K562 (cell line): ENCODE data around the gene COL20A1. TPM values are rescaled to one million over a fixed set of nuclear protein-coding genes. Genes with fewer than 3 reads are reported as not detected.

ENCODE experiments used
- ATAC-seq: fragments of 200-7000 bp; cut with Tn5 transposase; 3 replicates; pipeline ENCODE4 v1.9.1; 2020; ENCODE audit warnings: moderate library complexity
- BruUV-seq: library from RNA; stranded (reverse); fragments of 400-500 nt; replicated peaks from 2 replicates; lab custom pipeline; 2021; lab: Mats Ljungman, UMichigan
- CTCF ChIA-PET: fragments of 300-600 bp; formaldehyde crosslinking; extraction: SDS; loops from one replicate; lab custom pipeline; 2021; ENCODE audit warnings: low intra/inter-chr PET ratio; lab: Yijun Ruan, JAX
- POLR2A ChIA-PET: fragments of 300-600, 350-650 bp; sonication (Branson Sonifier 250); formaldehyde crosslinking; extraction: SDS; loops from one replicate; lab custom pipeline; 2021; ENCODE audit warnings: antibody characterized with exemption, inconsistent platforms; lab: Yijun Ruan, JAX
- DNase-seq, 4 experiments: peaks; one replicate each; pipeline versions ENCODE4 v3.0.0 to v3.0.0-alpha.2; 2011 to 2018; ENCODE audit warnings: low spot score in 3 of 4, mixed read lengths in 3 of 4; ENCODE audit errors: extremely low read depth in 1 of 4
- FAIRE-seq: peaks from 2 replicates; lab custom pipeline; 2011; peaks lifted over from hg19 to GRCh38; lab: Jason Lieb, UNC
- H2AFZ ChIP-seq: 2 replicates; pipeline ENCODE4 v1.6.0; 2011; ENCODE audit warnings: low read depth, low read length, control low read depth, inconsistent platforms
- H3K27ac ChIP-seq: fragments of 200-600 bp; 3 replicates; pipeline ENCODE4 v1.8.0; 2011; ENCODE audit warnings: low read depth, mild to moderate bottlenecking, control low read depth, inconsistent platforms, low read length, moderate library complexity, mixed read lengths; ENCODE audit errors: extremely low read depth
- H3K27me3 ChIP-seq, 2 experiments: fragments of 300-600 bp in 1 of 2; 2 replicates in 1 of 2; 3 replicates in 1 of 2; pipeline versions ENCODE4 v1.6.0 to v1.8.0; 2011; ENCODE audit warnings: inconsistent platforms in 2 of 2, low read length in 2 of 2, mild to moderate bottlenecking in 1 of 2, mixed read lengths in 1 of 2, moderate library complexity in 1 of 2; ENCODE audit not compliant: control insufficient read depth in 2 of 2, insufficient read depth in 2 of 2
- H3K36me3 ChIP-seq: fragments of 300-600 bp; 3 replicates; pipeline ENCODE4 v1.8.0; 2011; ENCODE audit warnings: mild to moderate bottlenecking, low read length, inconsistent platforms; ENCODE audit not compliant: control insufficient read depth, insufficient read depth
- H3K4me1 ChIP-seq, 2 experiments: fragments of 200-600 bp in 1 of 2; replicated peaks in 1 of 2; 2 replicates in 1 of 2; 3 replicates in 1 of 2; pipeline versions ENCODE4 v1.5.1 to v1.8.0; 2011; ENCODE audit warnings: inconsistent platforms in 2 of 2, low read length in 2 of 2, mild to moderate bottlenecking in 1 of 2, mixed read lengths in 1 of 2, moderate library complexity in 1 of 2; ENCODE audit not compliant: control insufficient read depth in 2 of 2, insufficient read depth in 2 of 2
- H3K4me2 ChIP-seq: 2 replicates; pipeline ENCODE4 v1.6.1; 2011; ENCODE audit warnings: low read length, control low read depth, inconsistent platforms, mixed read lengths; ENCODE audit not compliant: insufficient read depth
- H3K4me3 ChIP-seq: fragments of 200-600 bp; sonication (generic), shearing (Covaris generic); 2 replicates; pipeline ENCODE4 v1.5.1; 2016; ENCODE audit warnings: control low read depth, inconsistent platforms
- H3K79me2 ChIP-seq: fragments of 200-600 bp; 3 replicates; pipeline ENCODE4 v1.8.0; 2011; ENCODE audit warnings: low read length, inconsistent platforms; ENCODE audit not compliant: control insufficient read depth, insufficient read depth
- H3K9ac ChIP-seq, 2 experiments: 2 replicates each; pipeline versions ENCODE4 v1.6.0 to v1.6.1; 2011; ENCODE audit warnings: low read depth in 2 of 2, low read length in 2 of 2, control low read depth in 1 of 2, inconsistent platforms in 1 of 2, mild to moderate bottlenecking in 1 of 2, mixed read lengths in 1 of 2; ENCODE audit not compliant: insufficient read depth in 1 of 2
- H3K9me1 ChIP-seq: one replicate; pipeline ENCODE4 v1.6.0; 2011; ENCODE audit warnings: inconsistent platforms, mild to moderate bottlenecking, low read length, moderate library complexity; ENCODE audit not compliant: control insufficient read depth, insufficient read depth
- H3K9me3 ChIP-seq: replicated peaks from 2 replicates; pipeline ENCODE4 v1.5.1; 2011; ENCODE audit warnings: low read depth, low read length, inconsistent platforms; ENCODE audit not compliant: control insufficient read depth, insufficient read depth
- H4K20me1 ChIP-seq: replicated peaks from 2 replicates; pipeline ENCODE4 v1.6.1; 2011; ENCODE audit warnings: low read length, inconsistent platforms, mixed read lengths; ENCODE audit not compliant: control insufficient read depth, insufficient read depth
- GTF2E2 ChIP-seq: fragments of 200-800 bp; sonication (Bioruptor generic); IDR thresholded peaks from 2 replicates; pipeline ENCODE4 v1.6.1; 2016; ENCODE audit warnings: missing genetic modification characterization, missing compliant biosample characterization
- MCM2 ChIP-seq: fragments of 450-650 bp; IDR thresholded peaks from 2 replicates; pipeline ENCODE4 v1.6.1; 2017; ENCODE audit warnings: low read depth, mild to moderate bottlenecking
- NR2C2 ChIP-seq, 2 experiments: fragments of 200-800 bp in 1 of 2; sonication (Bioruptor generic) in 1 of 2; sonication (generic) in 1 of 2; formaldehyde crosslinking in 1 of 2; IDR thresholded peaks; 2 replicates each; pipeline versions ENCODE4 v1.6.1 to v1.8.0; 2016 to 2022; ENCODE audit warnings: mild to moderate bottlenecking in 1 of 2, missing compliant biosample characterization in 1 of 2, missing genetic modification characterization in 1 of 2, missing genetic modification reagents in 1 of 2
- POLR2G ChIP-seq: fragments of 200-400 bp; formaldehyde crosslinking; IDR thresholded peaks from 2 replicates; pipeline ENCODE4 v1.6.1; 2017; ENCODE audit warnings: low read depth, mild to moderate bottlenecking, antibody characterized with exemption, low read length, moderate library complexity
- RBM22 ChIP-seq: fragments of 200-400 bp; formaldehyde crosslinking; IDR thresholded peaks from 2 replicates; pipeline ENCODE4 v1.6.1; 2018; ENCODE audit warnings: low read length, low read depth; ENCODE audit not compliant: poor library complexity, severe bottlenecking
- SMC3 ChIP-seq: conservative IDR thresholded peaks from 2 replicates; pipeline ENCODE4 v1.6.1; 2011; ENCODE audit warnings: low read depth, low read length, improper control_type of control experiment; ENCODE audit not compliant: insufficient read depth
- SUPT5H ChIP-seq: fragments of 450-650 bp; IDR thresholded peaks from 2 replicates; pipeline ENCODE4 v1.6.1; 2016
- ZBTB11 ChIP-seq, 3 experiments: fragments of 200-800 bp in 1 of 3; fragments of 250-450 bp in 1 of 3; fragments of 450-650 bp in 1 of 3; sonication (Bioruptor Pico) in 1 of 3; sonication (Bioruptor generic) in 1 of 3; formaldehyde crosslinking in 1 of 3; IDR thresholded peaks; 2 replicates each; pipeline versions ENCODE4 v1.6.1 to v1.8.0; 2016 to 2022; ENCODE audit warnings: mild to moderate bottlenecking in 2 of 3, missing genetic modification characterization in 2 of 3, missing compliant biosample characterization in 1 of 3, moderate library complexity in 1 of 3
- ZNF324 ChIP-seq: fragments of 250-450 bp; sonication (Bioruptor Pico); IDR thresholded peaks from 2 replicates; pipeline ENCODE4 v1.4.0; 2020; ENCODE audit warnings: mild to moderate bottlenecking
- ZNF696 ChIP-seq: fragments of 250-450 bp; sonication (Bioruptor Pico); conservative IDR thresholded peaks from 2 replicates; pipeline ENCODE4 v1.4.0; 2020; ENCODE audit warnings: mild to moderate bottlenecking, moderate library complexity
- ZNF780A ChIP-seq: fragments of 250-450 bp; sonication (Bioruptor Pico); IDR thresholded peaks from 2 replicates; pipeline ENCODE4 v1.5.0; 2021; ENCODE audit warnings: mild to moderate bottlenecking
- ZNF79 ChIP-seq: fragments of 250-450 bp; sonication (Bioruptor Pico); IDR thresholded peaks from 2 replicates; pipeline ENCODE4 v1.4.0; 2020; ENCODE audit warnings: low read depth, mild to moderate bottlenecking, moderate library complexity
- WGBS: fragments of 100-300 bp; shearing (Covaris generic); methylation state at CpG from one replicate; pipeline ENCODE4 v1.1.6; 2016; ENCODE audit warnings: low coverage, mixed read lengths; ENCODE audit not compliant: insufficient coverage; ENCODE audit errors: missing lambda C conversion rate; 5-methylcytosine and 5-hydroxymethylcytosine counted together
- in situ Hi-C: fragments of 300-500 bp; cut with MboI; formaldehyde crosslinking; loops from 4 replicates; pipeline ENCODE4 v1.15.0; 2018; ENCODE audit warnings: inconsistent platforms, mixed read lengths
- intact Hi-C: fragments of 100-400 bp; cut with micrococcal nuclease; formaldehyde crosslinking; loops from 2 replicates; pipeline ENCODE4 v1.14.2; 2022
- polyA plus RNA-seq, 8 experiments: library from polyadenylated mRNA; depleted of rRNA in 4 of 8; stranded (reverse) in 5 of 8; unstranded in 3 of 8; fragments of >200 nt; fragmentation: Nextera tagmentation in 2 of 8; fragmentation: Illumina TruSeq in 1 of 8; extraction: Ambion mirVana in 2 of 8; extraction: Trizol in 1 of 8; gene quantifications; 2 replicates each; pipeline versions ENCODE4 v1.2.1 to v1.2.3, GENCODE V29; 2011 to 2014; ENCODE audit warnings: inconsistent platforms in 1 of 8, missing spikeins in 1 of 8
- total RNA-seq, 7 experiments: library from RNA; depleted of rRNA in 6 of 7; stranded (reverse); fragments of >200 nt in 6 of 7; fragmentation: Illumina TruSeq in 2 of 7; extraction: Trizol in 2 of 7; gene quantifications; 2 replicates each; pipeline versions ENCODE4 v1.2.1 to v1.2.3, GENCODE V29; 2011 to 2021; ENCODE audit warnings: low replicate concordance in 1 of 7
- TF ChIP-seq, protein P1 (sequence below): sonication (generic); formaldehyde crosslinking; IDR thresholded peaks from 2 replicates; pipeline ENCODE4 v1.8.0; 2023; ENCODE audit warnings: mild to moderate bottlenecking, missing genetic modification reagents

The COL20A1 gene
- total and polyA plus RNA-seq, 9 of the 15 experiments (the other 6 are each of a cell fraction or from before 2014, with no cell fraction given) = not detected

- no peaks in the 10 kb centered on the region; the same call in 1 of the 2 replicates for H4K20me1 ChIP-seq
- H3K27me3 ChIP-seq = no peaks in the 10 kb centered on the region
- no peak overlapping the region; a peak in 1 of 4 replicates for H3K9ac ChIP-seq
- H3K4me2 ChIP-seq = no peak overlapping the region
- no peaks in the 10 kb centered on the region for H3K9me3 ChIP-seq
- CTCF ChIA-PET = no interaction called here
- no TSS peak for BruUV-seq
- H3K36me3 ChIP-seq = peaks cover 76% of the 10 kb centered on the region; the same call in 2 of the 3 replicates
- WGBS = 96% methylated on average over 26 of the region's 33 CpGs
- H3K9me1 ChIP-seq = no peaks in the 10 kb centered on the region
- DNase-seq (no peak), FAIRE-seq (no peak), ATAC-seq (no peak)
- H3K4me1 ChIP-seq = peaks cover 0 to 29% of the 10 kb centered on the region in 2 experiments; a peak in 2 of 5 replicates
- in situ Hi-C loops (no loop called here), intact Hi-C loops (no loop called here)
- no peaks in the 10 kb centered on the region for H3K79me2 ChIP-seq
- H3K4me3 ChIP-seq = no peak overlapping the region
- H3K27ac ChIP-seq = no peak overlapping the region
- H2AFZ ChIP-seq = no peak overlapping the region
- POLR2A ChIA-PET = interaction anchor here (1.0 to 5.2 kb wide), 4 partner anchors 10 to 400 kb away, joined by 3 to 28 read pairs (median 15); partner anchors contain the start of genes ARFGAP1 and COL20A1
- no peak for TF ChIP-seq ZNF780A (CRISPR knock-in tag)
- TF ChIP-seq GTF2E2 (tag) = no peak
- TF ChIP-seq ZNF79 (CRISPR knock-in tag) = no peak
- no peak for TF ChIP-seq NR2C2 (CRISPR knock-in tag; IDR thresholded peaks at IDR 0.05)
- no peak for TF ChIP-seq NR2C2 (tag; IDR thresholded peaks at IDR 0.05)
- peak; percentile 51 for TF ChIP-seq POLR2G
- TF ChIP-seq SUPT5H = peak; percentile 19; the same call in 1 of the 2 replicates
- peak; percentile 39 for TF ChIP-seq RBM22
- no peak for TF ChIP-seq MCM2
- no peak for TF ChIP-seq ZNF324 (CRISPR knock-in tag)
- TF ChIP-seq, protein P1, sequence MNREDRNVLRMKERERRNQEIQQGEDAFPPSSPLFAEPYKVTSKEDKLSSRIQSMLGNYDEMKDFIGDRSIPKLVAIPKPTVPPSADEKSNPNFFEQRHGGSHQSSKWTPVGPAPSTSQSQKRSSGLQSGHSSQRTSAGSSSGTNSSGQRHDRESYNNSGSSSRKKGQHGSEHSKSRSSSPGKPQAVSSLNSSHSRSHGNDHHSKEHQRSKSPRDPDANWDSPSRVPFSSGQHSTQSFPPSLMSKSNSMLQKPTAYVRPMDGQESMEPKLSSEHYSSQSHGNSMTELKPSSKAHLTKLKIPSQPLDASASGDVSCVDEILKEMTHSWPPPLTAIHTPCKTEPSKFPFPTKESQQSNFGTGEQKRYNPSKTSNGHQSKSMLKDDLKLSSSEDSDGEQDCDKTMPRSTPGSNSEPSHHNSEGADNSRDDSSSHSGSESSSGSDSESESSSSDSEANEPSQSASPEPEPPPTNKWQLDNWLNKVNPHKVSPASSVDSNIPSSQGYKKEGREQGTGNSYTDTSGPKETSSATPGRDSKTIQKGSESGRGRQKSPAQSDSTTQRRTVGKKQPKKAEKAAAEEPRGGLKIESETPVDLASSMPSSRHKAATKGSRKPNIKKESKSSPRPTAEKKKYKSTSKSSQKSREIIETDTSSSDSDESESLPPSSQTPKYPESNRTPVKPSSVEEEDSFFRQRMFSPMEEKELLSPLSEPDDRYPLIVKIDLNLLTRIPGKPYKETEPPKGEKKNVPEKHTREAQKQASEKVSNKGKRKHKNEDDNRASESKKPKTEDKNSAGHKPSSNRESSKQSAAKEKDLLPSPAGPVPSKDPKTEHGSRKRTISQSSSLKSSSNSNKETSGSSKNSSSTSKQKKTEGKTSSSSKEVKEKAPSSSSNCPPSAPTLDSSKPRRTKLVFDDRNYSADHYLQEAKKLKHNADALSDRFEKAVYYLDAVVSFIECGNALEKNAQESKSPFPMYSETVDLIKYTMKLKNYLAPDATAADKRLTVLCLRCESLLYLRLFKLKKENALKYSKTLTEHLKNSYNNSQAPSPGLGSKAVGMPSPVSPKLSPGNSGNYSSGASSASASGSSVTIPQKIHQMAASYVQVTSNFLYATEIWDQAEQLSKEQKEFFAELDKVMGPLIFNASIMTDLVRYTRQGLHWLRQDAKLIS (CRISPR knock-in tag) = no peak
- no peak for TF ChIP-seq ZNF696 (CRISPR knock-in tag)
- no peak for TF ChIP-seq ZBTB11 (CRISPR knock-in tag; IDR thresholded peaks at IDR 0.05)
- TF ChIP-seq SMC3 = no peak
These were observed 9.4 kb upstream of the COL20A1 start for GRCh38 chr20:63283397-63284082.
